GM20000 (cell line): ENCODE data around the gene CLK4.

Source experiments
- DNase-seq: peaks from one replicate; pipeline ENCODE4 v3.0.0; 2012; ENCODE audit warnings: low spot score
- CTCF ChIP-seq: IDR thresholded peaks from 2 replicates; pipeline ENCODE4 v1.5.1; 2012; ENCODE audit warnings: mild to moderate bottlenecking, control low read depth; ENCODE audit errors: extremely low read depth, missing control alignments

The CLK4 gene

GRCh38 chr5:178637356-178638074, 10.7 kb upstream of the CLK4 start:
- no peak for TF ChIP-seq CTCF
- no peak for DNase-seq

- no peak for DNase-seq
Measured at GRCh38 chr5:178632285-178632684, 5.4 kb upstream of the CLK4 start.

GRCh38 chr5:178630951-178631350, 4.1 kb upstream of the CLK4 start:
- TF ChIP-seq CTCF, result no peak
- no peak for DNase-seq

More at GRCh38 chr5:178632285-178632684, 5.4 kb upstream of the CLK4 start:
- no peak for TF ChIP-seq CTCF

- no peak for TF ChIP-seq CTCF
- no peak for DNase-seq
Measured at GRCh38 chr5:178630475-178630930, 3.7 kb upstream of the CLK4 start.

GRCh38 chr5:178627259-178627598, 379 bp upstream of the CLK4 start:
- no peak for DNase-seq
- TF ChIP-seq CTCF, result no peak

GRCh38 chr5:178625679-178626483, 969 bp downstream of the CLK4 start:
- TF ChIP-seq CTCF, result no peak
- no peak for DNase-seq
